Neuronal stem cell (in vitro differentiated cells): ENCODE measurements around the gene TNNI2.
A peak's percentile ranks its signal among the peaks of the same experiment; 100 is the strongest.

ENCODE experiments used
- DNase-seq: peaks from one replicate; pipeline ENCODE4 v3.0.0-alpha.2; 2013; ENCODE audit warnings: low spot score
- H2AFZ ChIP-seq: one replicate; pipeline ENCODE4 v1.6.1; 2013; ENCODE audit warnings: mild to moderate bottlenecking, low read length, inconsistent platforms
- H2AK5ac ChIP-seq: 2 replicates; pipeline ENCODE4 v1.6.1; 2013; ENCODE audit warnings: low read depth, mild to moderate bottlenecking, inconsistent platforms, low read length, moderate library complexity, mixed read lengths
- H2BK120ac ChIP-seq: 2 replicates; pipeline ENCODE4 v1.6.1; 2013; ENCODE audit warnings: low read depth, mild to moderate bottlenecking, inconsistent platforms, low read length, moderate library complexity, mixed read lengths
- H2BK12ac ChIP-seq: one replicate; pipeline ENCODE4 v1.6.1; 2013; ENCODE audit warnings: low read length, inconsistent platforms
- H2BK15ac ChIP-seq: 2 replicates; pipeline ENCODE4 v1.6.1; 2013; ENCODE audit warnings: mild to moderate bottlenecking, low read length, inconsistent platforms, mixed read lengths
- H2BK5ac ChIP-seq: one replicate; pipeline ENCODE4 v1.6.1; 2013; ENCODE audit warnings: inconsistent platforms, mild to moderate bottlenecking, low read length, moderate library complexity
- H3K14ac ChIP-seq: one replicate; pipeline ENCODE4 v1.6.1; 2013; ENCODE audit warnings: low read length, inconsistent platforms
- H3K18ac ChIP-seq: 2 replicates; pipeline ENCODE4 v1.6.1; 2013; ENCODE audit warnings: low read length, inconsistent platforms
- H3K23ac ChIP-seq: 2 replicates; pipeline ENCODE4 v1.6.1; 2013; ENCODE audit warnings: low read depth, mild to moderate bottlenecking, mixed read lengths, low read length, inconsistent platforms; ENCODE audit not compliant: poor library complexity
- H3K27ac ChIP-seq: replicated peaks from 3 replicates; pipeline ENCODE4 v1.5.1; 2013; ENCODE audit warnings: low read length, inconsistent platforms
- H3K27me3 ChIP-seq, 3 experiments: 2 replicates each; pipeline ENCODE4 v1.6.1; 2013; ENCODE audit warnings: low read length in 3 of 3, mild to moderate bottlenecking in 2 of 3, inconsistent platforms in 1 of 3, low read depth in 1 of 3, mixed read lengths in 1 of 3, moderate library complexity in 1 of 3; ENCODE audit not compliant: control insufficient read depth in 3 of 3, insufficient read depth in 3 of 3
- H3K36me3 ChIP-seq, 2 donors: replicated peaks in 1 of 2; 2 replicates each; pipeline ENCODE4 v1.6.1; 2013; ENCODE audit warnings: low read length in 2 of 2; ENCODE audit not compliant: control insufficient read depth in 2 of 2, insufficient read depth in 2 of 2
- H3K4ac ChIP-seq: 2 replicates; pipeline ENCODE4 v1.6.1; 2013; ENCODE audit warnings: inconsistent platforms, mild to moderate bottlenecking, low read length, moderate library complexity
- H3K4me1 ChIP-seq, 2 donors: 1 replicate in 1 of 2; 2 replicates in 1 of 2; pipeline ENCODE4 v1.6.1; 2013; ENCODE audit warnings: low read length in 2 of 2, low read depth in 1 of 2; ENCODE audit not compliant: control insufficient read depth in 2 of 2, insufficient read depth in 1 of 2
- H3K4me2 ChIP-seq: one replicate; pipeline ENCODE4 v1.6.1; 2013; ENCODE audit warnings: mild to moderate bottlenecking, low read length, inconsistent platforms; ENCODE audit not compliant: insufficient read depth, poor library complexity, severe bottlenecking
- H3K4me3 ChIP-seq, 2 donors: 2 replicates each; pipeline ENCODE4 v1.5.1; 2013; ENCODE audit warnings: low read length in 2 of 2, mild to moderate bottlenecking in 2 of 2, inconsistent platforms in 1 of 2, moderate library complexity in 1 of 2
- H3K79me1 ChIP-seq: one replicate; pipeline ENCODE4 v1.6.1; 2013; ENCODE audit warnings: low read depth, mild to moderate bottlenecking, inconsistent platforms, low read length, moderate library complexity
- H3K9ac ChIP-seq: one replicate; pipeline ENCODE4 v1.6.1; 2013; ENCODE audit warnings: mild to moderate bottlenecking, low read depth, low read length, inconsistent platforms; ENCODE audit not compliant: poor library complexity
- H3K9me3 ChIP-seq, 2 donors: replicated peaks in 1 of 2; 2 replicates each; pipeline versions ENCODE3 to v1.6.1; 2013; ENCODE audit warnings: low read length in 2 of 2, mild to moderate bottlenecking in 2 of 2, inconsistent platforms in 1 of 2, low read depth in 1 of 2, mixed read lengths in 1 of 2, moderate library complexity in 1 of 2; ENCODE audit not compliant: control insufficient read depth in 2 of 2, insufficient read depth in 1 of 2
- H4K8ac ChIP-seq: one replicate; pipeline ENCODE4 v1.6.1; 2013; ENCODE audit warnings: low read depth, mild to moderate bottlenecking, inconsistent platforms, low read length, moderate library complexity
- H4K91ac ChIP-seq: one replicate; pipeline ENCODE4 v1.6.1; 2013; ENCODE audit warnings: low read length, low read depth, mild to moderate bottlenecking, inconsistent platforms; ENCODE audit not compliant: poor library complexity
- WGBS, 2 donors: extraction: QIAGEN DNeasy Blood & Tissue Kit; methylation state at CpG; one replicate each; pipeline ENCODE4 v1.1.7; 2013; ENCODE audit warnings: missing lambda C conversion rate in 2 of 2, mixed read lengths in 1 of 2; ENCODE audit not compliant: insufficient read length in 2 of 2, insufficient replicate concordance in 1 of 2; ENCODE audit errors: extremely low coverage in 2 of 2; 5-methylcytosine and 5-hydroxymethylcytosine counted together

The TNNI2 gene

GRCh38 chr11:1862588-1863351, 24.0 kb downstream of the TNNI2 start:
- H2BK15ac ChIP-seq: peak overlapping the region; percentile 97
- H3K27me3 ChIP-seq: no peaks in the 10 kb centered on the region
- no peak overlapping the region for H2AFZ ChIP-seq
- no peak overlapping the region for H3K14ac ChIP-seq
- H3K36me3 ChIP-seq: no peaks in the 10 kb centered on the region
- peak overlapping the region; percentile 92 for H3K18ac ChIP-seq
- peak overlapping the region; percentile 69 for H2BK12ac ChIP-seq
- no peak overlapping the region for H4K8ac ChIP-seq
- H3K23ac ChIP-seq: peak overlapping the region; percentile 13
- H3K9ac ChIP-seq: peak overlapping the region; percentile 47
- H3K4ac ChIP-seq: peak overlapping the region; percentile 20
- peak overlapping the region; percentile 62 for H2BK5ac ChIP-seq
- H3K4me3 ChIP-seq: peak overlapping the region in 1 of 2 donors; percentile 18
- no peak overlapping the region for H3K4me2 ChIP-seq
- H3K27ac ChIP-seq: no peak overlapping the region
- no peaks in the 10 kb centered on the region for H3K9me3 ChIP-seq
- no CpG with 5 or more reads among the region's 14 CpGs for WGBS, 2 donors
- H2BK120ac ChIP-seq: peak overlapping the region; percentile 25
- H2AK5ac ChIP-seq: peak overlapping the region; percentile 79
- H4K91ac ChIP-seq: no peak overlapping the region
- H3K79me1 ChIP-seq: no peaks in the 10 kb centered on the region
- no peak for DNase-seq
- H3K4me1 ChIP-seq: peaks cover 24 to 26% of the 10 kb centered on the region in 2 donors

GRCh38 chr11:1863352-1864216, 24.8 kb downstream of the TNNI2 start:
- no CpG with 5 or more reads among the region's 27 CpGs for WGBS, 2 donors
- H3K9ac ChIP-seq: peak overlapping the region; percentile 47

GRCh38 chr11:1864231-1864630, 25.4 kb downstream of the TNNI2 start:
- Histone ChIP-seq H2BK120ac (peak overlapping the region; percentile 72), H3K27me3 (no peaks in the 10 kb centered on the region), H2BK5ac (peak overlapping the region; percentile 84), H2BK12ac (peak overlapping the region; percentile 93), H3K36me3 (no peaks in the 10 kb centered on the region), H4K8ac (no peak overlapping the region), H3K4ac (no peak overlapping the region), H3K9me3 (no peaks in the 10 kb centered on the region), H3K4me1 (peaks cover 22 to 29% of the 10 kb centered on the region in 2 donors), H3K4me2 (no peak overlapping the region), H3K18ac (peak overlapping the region; percentile 84), H2BK15ac (peak overlapping the region; percentile 99), H3K9ac (no peak overlapping the region), H3K23ac (no peak overlapping the region), H2AK5ac (peak overlapping the region; percentile 79), H3K4me3 (no peak overlapping the region), H3K27ac (peak overlapping the region; percentile 24), H3K14ac (no peak overlapping the region), H4K91ac (peak overlapping the region; percentile 38), H2AFZ (peak overlapping the region; percentile 74), H3K79me1 (no peaks in the 10 kb centered on the region)
- DNase-seq: no peak
- WGBS, 2 donors: no CpG with 5 or more reads among the region's 18 CpGs

More at GRCh38 chr11:1863352-1864216, 24.8 kb downstream of the TNNI2 start:
- no peaks in the 10 kb centered on the region for H3K79me1 ChIP-seq
- no peak overlapping the region for H3K4me3 ChIP-seq
- H3K14ac ChIP-seq: peak overlapping the region; percentile 5
- H2BK5ac ChIP-seq: peak overlapping the region; percentile 62
- H3K9me3 ChIP-seq: no peaks in the 10 kb centered on the region
- no peaks in the 10 kb centered on the region for H3K36me3 ChIP-seq
- peak overlapping the region; percentile 69 for H2BK12ac ChIP-seq
- H3K4me2 ChIP-seq: no peak overlapping the region
- peak overlapping the region; percentile 92 for H3K18ac ChIP-seq
- H2AK5ac ChIP-seq: peak overlapping the region; percentile 79
- H2AFZ ChIP-seq: peak overlapping the region; percentile 69
- peak overlapping the region; percentile 72 for H2BK120ac ChIP-seq
- peak overlapping the region; percentile 99 for H2BK15ac ChIP-seq
- peak overlapping the region; percentile 13 for H3K23ac ChIP-seq
- peaks cover 24 to 26% of the 10 kb centered on the region in 2 donors for H3K4me1 ChIP-seq
- no peak overlapping the region for H4K8ac ChIP-seq
- H4K91ac ChIP-seq: peak overlapping the region; percentile 1
- DNase-seq: peak; percentile 58
- H3K27me3 ChIP-seq: no peaks in the 10 kb centered on the region
- H3K27ac ChIP-seq: no peak overlapping the region
- H3K4ac ChIP-seq: peak overlapping the region; percentile 20
